HG03521 (cell line): ENCODE data around the gene CDT1.
A peak's percentile ranks its signal among the peaks of the same experiment; 100 is the strongest.

Source experiments
- ATAC-seq: cut with Tn5 transposase; IDR thresholded peaks from one replicate; pipeline ENCODE4 v1.9.1; 2021; ENCODE audit warnings: mild to moderate bottlenecking, moderate library complexity; ENCODE audit not compliant: unreplicated experiment

The CDT1 gene

GRCh38 chr16:88803264-88803987 lies at the start of gene CDT1:
Gene CDT1 (plus strand): TSS chr16:88803789. CDS start chr16:88803832, 43 bp downstream.
- ATAC-seq = peak; percentile 64

GRCh38 chr16:88754109-88754911 lies 49.3 kb upstream of the CDT1 start:
- ATAC-seq = no peak

GRCh38 chr16:88754912-88755744 lies 48.5 kb upstream of the CDT1 start:
- no peak for ATAC-seq

GRCh38 chr16:88755745-88756443 lies 47.7 kb upstream of the CDT1 start:
- no peak for ATAC-seq

- ATAC-seq = no peak
These were observed 45.2 kb upstream of the CDT1 start for GRCh38 chr16:88758227-88758943.

- no peak for ATAC-seq
These were observed 44.7 kb upstream of the CDT1 start for GRCh38 chr16:88758944-88759244.

GRCh38 chr16:88759245-88759975 lies 44.2 kb upstream of the CDT1 start:
- ATAC-seq = no peak

- ATAC-seq = no peak
These were observed 43.6 kb upstream of the CDT1 start for GRCh38 chr16:88759976-88760350.

GRCh38 chr16:88760424-88761142 lies 43.0 kb upstream of the CDT1 start:
- no peak for ATAC-seq

- no peak for ATAC-seq
These were observed 42.5 kb upstream of the CDT1 start for GRCh38 chr16:88761143-88761534.

- no peak for ATAC-seq
These were observed 41.8 kb upstream of the CDT1 start for GRCh38 chr16:88761830-88762229.

- ATAC-seq = no peak
These were observed 41.2 kb upstream of the CDT1 start for GRCh38 chr16:88762258-88762870.

- no peak for ATAC-seq
These were observed 40.6 kb upstream of the CDT1 start for GRCh38 chr16:88762941-88763340.

- ATAC-seq = no peak
These were observed 40.0 kb upstream of the CDT1 start for GRCh38 chr16:88763502-88764053.

- no peak for ATAC-seq
These were observed 39.5 kb upstream of the CDT1 start for GRCh38 chr16:88764080-88764479.

- no peak for ATAC-seq
These were observed 38.7 kb upstream of the CDT1 start for GRCh38 chr16:88764913-88765349.

GRCh38 chr16:88766975-88767374 lies 36.6 kb upstream of the CDT1 start:
- no peak for ATAC-seq

- no peak for ATAC-seq
These were observed 36.0 kb upstream of the CDT1 start for GRCh38 chr16:88767546-88768070.
